ENCODE results near the gene RAB40C.

GRCh38 chr16:582218-582613, 7.7 kb upstream of the RAB40C start:
- TF ChIP-seq E2F1 (CRISPR knock-in tag; IDR thresholded peaks at IDR 0.05), result no peak
- TF ChIP-seq NFE2L1 (CRISPR knock-in tag; IDR thresholded peaks at IDR 0.05), result no peak
- no peak for TF ChIP-seq FOXK1 (CRISPR knock-in tag; IDR thresholded peaks at IDR 0.05)
- no peak for TF ChIP-seq CTCF (IDR thresholded peaks at IDR 0.05)
- no peak for TF ChIP-seq ZNF232 (CRISPR knock-in tag; IDR thresholded peaks at IDR 0.05)

Data from WTC11 (cell line).